ENCODE measurements around the gene RFPL4A. TPM values are rescaled to one million over a fixed set of nuclear protein-coding genes. Genes with fewer than 3 reads are reported as not detected.

RFPL4A gene
- not detected in 2 replicates for total RNA-seq

GRCh38 chr19:55758797-55759196, at the start of gene RFPL4A:
TSS of gene RFPL4A (plus strand) at chr19:55759097. CDS start at chr19:55761801, 2,704 bp downstream.

DNA sequence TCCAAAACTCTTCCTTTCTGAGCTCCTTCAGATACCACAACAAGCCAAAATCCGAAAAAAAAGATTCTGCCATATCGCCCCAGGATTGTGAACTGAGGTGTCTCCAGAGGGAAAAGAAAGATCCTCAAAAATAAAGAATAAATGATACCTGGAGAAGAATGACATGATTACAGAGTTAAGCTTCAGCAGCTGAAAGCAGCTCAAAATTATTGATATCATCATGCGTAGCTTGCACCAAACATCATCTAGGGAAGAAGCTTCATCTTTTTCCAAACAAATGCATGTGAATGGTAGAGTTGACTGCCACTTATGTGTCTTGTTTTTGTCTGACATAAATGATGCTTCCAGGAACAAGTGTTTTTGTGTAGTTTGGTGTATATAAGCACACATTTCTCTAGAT, 20.6 kb upstream of the RFPL4A start, which contains the start of gene NLRP9:
NLRP9 (minus strand) TSS at position 101 of the 400 bp plus-strand sequence; CDS start at position 73, 28 bp downstream.

GRCh38 chr19:55768818-55769217, 9.9 kb downstream of the RFPL4A start, which contains the start of gene RFPL4AL1:
TSS of gene RFPL4AL1 (plus strand) at chr19:55769118. CDS start at chr19:55771805, 2,687 bp downstream.

Other genes with a start within 250 kb of the RFPL4A start
- gene SBK2, start 222.0 kb upstream of the RFPL4A start, total RNA-seq = not detected in 2 replicates
- gene SBK3, start 213.6 kb upstream of the RFPL4A start, total RNA-seq = not detected in 2 replicates
- 3.9 and 6.5 TPM in 2 replicates for gene ZNF579, start 178.2 kb upstream of the RFPL4A start, total RNA-seq
- 3.0 and 3.6 TPM in 2 replicates for gene FIZ1, start 159.6 kb upstream of the RFPL4A start, total RNA-seq
- 5.9 and 7.1 TPM in 2 replicates for gene ZNF524, start 158.8 kb upstream of the RFPL4A start, total RNA-seq
- gene ZNF865, start 153.4 kb upstream of the RFPL4A start, total RNA-seq = 2.1 and 3.3 TPM in 2 replicates
- 2.5 and 4.2 TPM in 2 replicates for gene ZNF784, start 134.5 kb upstream of the RFPL4A start, total RNA-seq
- gene ZNF580, start 118.1 kb upstream of the RFPL4A start, total RNA-seq = 4.8 and 4.9 TPM in 2 replicates
- 10.7 and 14.6 TPM in 2 replicates for gene ZNF581, start 115.4 kb upstream of the RFPL4A start, total RNA-seq
- gene CCDC106, start 110.9 kb upstream of the RFPL4A start, total RNA-seq = 8.2 and 8.6 TPM in 2 replicates
- 61.8 and 111 TPM in 2 replicates for gene U2AF2, start 104.1 kb upstream of the RFPL4A start, total RNA-seq
- gene EPN1, start 83.9 kb upstream of the RFPL4A start, total RNA-seq = 51.4 and 172 TPM in 2 replicates
- not detected in 2 replicates for gene NLRP9, start 20.7 kb upstream of the RFPL4A start, total RNA-seq
- not detected in 2 replicates for gene RFPL4AL1, start 10.0 kb downstream of the RFPL4A start, total RNA-seq
- gene NLRP11, start 72.9 kb downstream of the RFPL4A start, total RNA-seq = not detected in 2 replicates
- gene NLRP4, start 77.4 kb downstream of the RFPL4A start, total RNA-seq = not detected in 2 replicates
- gene NLRP13, start 173.2 kb downstream of the RFPL4A start, total RNA-seq = not detected in 2 replicates
- gene NLRP8, start 188.7 kb downstream of the RFPL4A start, total RNA-seq = not detected in 2 replicates
- gene NLRP5, start 227.7 kb downstream of the RFPL4A start, total RNA-seq = not detected in 2 replicates

All from smooth muscle cell of the umbilical artery (primary cell).